Neural progenitor cell (in vitro differentiated cells): ENCODE results near the gene ERCC6L. TPM values are rescaled to one million over a fixed set of nuclear protein-coding genes. Genes with fewer than 3 reads are reported as not detected.

Experiments used
- DNase-seq: peaks from one replicate; pipeline ENCODE4 v3.0.0-alpha.2; 2016; ENCODE audit warnings: low spot score
- H2AFZ ChIP-seq: fragments of 200-600 bp; sonication (generic); replicated peaks from 2 replicates; pipeline ENCODE4 v1.6.1; 2016; ENCODE audit warnings: antibody characterized with exemption
- H3F3A ChIP-seq: fragments of 200-600 bp; sonication (generic); 2 replicates; pipeline ENCODE4 v1.6.1; 2016; ENCODE audit warnings: antibody characterized with exemption, low read depth
- H3K27ac ChIP-seq: fragments of 200-600 bp; sonication (generic); 2 replicates; pipeline ENCODE4 v1.5.1; 2016; ENCODE audit warnings: mild to moderate bottlenecking
- H3K27me3 ChIP-seq: fragments of 200-600 bp; sonication (generic); 2 replicates; pipeline ENCODE4 v1.6.1; 2016; ENCODE audit warnings: mild to moderate bottlenecking, moderate library complexity
- H3K36me3 ChIP-seq: fragments of 200-600 bp; sonication (generic); 2 replicates; pipeline ENCODE4 v1.5.1; 2016
- H3K4me1 ChIP-seq: fragments of 200-600 bp; sonication (generic); 2 replicates; pipeline ENCODE4 v1.6.1; 2016; ENCODE audit warnings: mixed run types
- H3K4me2 ChIP-seq: fragments of 200-600 bp; sonication (generic); 2 replicates; pipeline ENCODE4 v1.6.1; 2016
- H3K4me3 ChIP-seq: fragments of 200-600 bp; sonication (generic); 2 replicates; pipeline ENCODE4 v1.5.1; 2016
- H3K79me2 ChIP-seq: fragments of 200-600 bp; sonication (generic); 2 replicates; pipeline ENCODE4 v1.6.1; 2016; ENCODE audit warnings: low read depth
- H3K9ac ChIP-seq: fragments of 200-600 bp; sonication (generic); 2 replicates; pipeline ENCODE4 v1.6.1; 2016
- H3K9me3 ChIP-seq: fragments of 200-600 bp; sonication (generic); 2 replicates; pipeline ENCODE4 v1.5.1; 2016; ENCODE audit warnings: low read depth
- H4K20me1 ChIP-seq: fragments of 200-600 bp; sonication (generic); 2 replicates; pipeline ENCODE4 v1.6.1; 2016; ENCODE audit warnings: low read depth
- H3K27ac Mint-ChIP-seq: 3 replicates; pipeline ENCODE4 v1.8.0; 2021; ENCODE audit warnings: mixed read lengths
- H3K27me3 Mint-ChIP-seq: 2 replicates; pipeline ENCODE4 v1.8.0; 2022; ENCODE audit warnings: low read depth, mild to moderate bottlenecking, inconsistent platforms, moderate library complexity, mixed read lengths; ENCODE audit not compliant: insufficient read depth
- H3K36me3 Mint-ChIP-seq: 3 replicates; pipeline ENCODE4 v1.8.0; 2021; ENCODE audit warnings: mixed read lengths
- H3K4me1 Mint-ChIP-seq: 3 replicates; pipeline ENCODE4 v1.8.0; 2021; ENCODE audit warnings: mixed read lengths
- H3K4me3 Mint-ChIP-seq: 3 replicates; pipeline ENCODE4 v1.8.0; 2021; ENCODE audit warnings: mild to moderate bottlenecking, moderate library complexity, mixed read lengths
- H3K9me3 Mint-ChIP-seq: 3 replicates; pipeline ENCODE4 v1.8.0; 2020; ENCODE audit warnings: mixed read lengths
- EZH2 ChIP-seq: fragments of 200-600 bp; sonication (generic); IDR thresholded peaks from 2 replicates; pipeline ENCODE4 v1.6.1; 2017; ENCODE audit warnings: antibody characterized with exemption, mild to moderate bottlenecking, moderate library complexity
- EZH2phosphoT487 ChIP-seq: fragments of 200-600 bp; sonication (generic); IDR thresholded peaks from 2 replicates; pipeline ENCODE4 v1.6.1; 2017; ENCODE audit warnings: antibody characterized with exemption
- total RNA-seq: library from RNA; depleted of rRNA; stranded (reverse); fragments of >200 nt; gene quantifications from 2 replicates; pipeline ENCODE4 v1.2.3, GENCODE V29; 2015; ENCODE audit warnings: low replicate concordance
- TF ChIP-seq, protein P1 (sequence below): fragments of 200-600 bp; sonication (generic); IDR thresholded peaks from 2 replicates; pipeline ENCODE4 v1.5.1; 2017; ENCODE audit warnings: antibody characterized with exemption, mild to moderate bottlenecking

Gene ERCC6L
- total RNA-seq, 1 donor from 2014 or later: 34.5 TPM

GRCh38 chrX:72269671-72270251 is 30.9 kb upstream of the ERCC6L start:
- DNase-seq: no peak
- Mint-ChIP-seq H3K4me1 (peaks cover 33% of the 10 kb centered on the region), H3K9me3 (no peaks in the 10 kb centered on the region), H3K36me3 (peaks cover 46% of the 10 kb centered on the region), H3K27me3 (peaks cover 2% of the 10 kb centered on the region), H3K27ac (no peak overlapping the region), H3K4me3 (no peak overlapping the region)
- Histone ChIP-seq H3K4me1 (peaks cover 8% of the 10 kb centered on the region), H3K4me3 (no peak overlapping the region), H2AFZ (no peak overlapping the region), H3K27ac (no peak overlapping the region), H4K20me1 (peaks cover 34% of the 10 kb centered on the region), H3K27me3 (no peaks in the 10 kb centered on the region), H3F3A (peaks cover 13% of the 10 kb centered on the region), H3K36me3 (peaks cover 2% of the 10 kb centered on the region), H3K79me2 (peaks cover 12% of the 10 kb centered on the region), H3K9ac (no peak overlapping the region), H3K9me3 (no peaks in the 10 kb centered on the region), H3K4me2 (no peak overlapping the region)
- TF ChIP-seq EZH2phosphoT487: no peak
- TF ChIP-seq, protein P1, sequence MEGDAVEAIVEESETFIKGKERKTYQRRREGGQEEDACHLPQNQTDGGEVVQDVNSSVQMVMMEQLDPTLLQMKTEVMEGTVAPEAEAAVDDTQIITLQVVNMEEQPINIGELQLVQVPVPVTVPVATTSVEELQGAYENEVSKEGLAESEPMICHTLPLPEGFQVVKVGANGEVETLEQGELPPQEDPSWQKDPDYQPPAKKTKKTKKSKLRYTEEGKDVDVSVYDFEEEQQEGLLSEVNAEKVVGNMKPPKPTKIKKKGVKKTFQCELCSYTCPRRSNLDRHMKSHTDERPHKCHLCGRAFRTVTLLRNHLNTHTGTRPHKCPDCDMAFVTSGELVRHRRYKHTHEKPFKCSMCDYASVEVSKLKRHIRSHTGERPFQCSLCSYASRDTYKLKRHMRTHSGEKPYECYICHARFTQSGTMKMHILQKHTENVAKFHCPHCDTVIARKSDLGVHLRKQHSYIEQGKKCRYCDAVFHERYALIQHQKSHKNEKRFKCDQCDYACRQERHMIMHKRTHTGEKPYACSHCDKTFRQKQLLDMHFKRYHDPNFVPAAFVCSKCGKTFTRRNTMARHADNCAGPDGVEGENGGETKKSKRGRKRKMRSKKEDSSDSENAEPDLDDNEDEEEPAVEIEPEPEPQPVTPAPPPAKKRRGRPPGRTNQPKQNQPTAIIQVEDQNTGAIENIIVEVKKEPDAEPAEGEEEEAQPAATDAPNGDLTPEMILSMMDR: no peak
- TF ChIP-seq EZH2: no peak

GRCh38 chrX:72268597-72269365 is 30.0 kb upstream of the ERCC6L start:
- no peaks in the 10 kb centered on the region for H3K9me3 ChIP-seq
- no peak overlapping the region for H3K4me2 ChIP-seq
- peaks cover 24% of the 10 kb centered on the region for H4K20me1 ChIP-seq
- peaks cover 25% of the 10 kb centered on the region for H3K4me1 Mint-ChIP-seq
- no peak for DNase-seq
- no peak overlapping the region for H3K4me3 ChIP-seq
- H3K27me3 Mint-ChIP-seq: peaks cover 2% of the 10 kb centered on the region
- H3K4me1 ChIP-seq: no peaks in the 10 kb centered on the region
- no peaks in the 10 kb centered on the region for H3K36me3 ChIP-seq
- no peak overlapping the region for H3K4me3 Mint-ChIP-seq
- peaks cover 13% of the 10 kb centered on the region for H3F3A ChIP-seq
- TF ChIP-seq EZH2 (no peak), EZH2phosphoT487 (no peak)
- TF ChIP-seq, protein P1: no peak
- peaks cover 2% of the 10 kb centered on the region for H3K79me2 ChIP-seq
- peaks cover 38% of the 10 kb centered on the region for H3K36me3 Mint-ChIP-seq
- H3K9me3 Mint-ChIP-seq: no peaks in the 10 kb centered on the region
- no peak overlapping the region for H3K27ac ChIP-seq
- no peak overlapping the region for H3K9ac ChIP-seq
- no peak overlapping the region for H2AFZ ChIP-seq
- no peaks in the 10 kb centered on the region for H3K27me3 ChIP-seq
- peak overlapping the region; percentile 83 for H3K27ac Mint-ChIP-seq

- Mint-ChIP-seq H3K27me3 (no peaks in the 10 kb centered on the region), H3K4me1 (peaks cover 27% of the 10 kb centered on the region), H3K9me3 (no peaks in the 10 kb centered on the region), H3K36me3 (peaks cover 17% of the 10 kb centered on the region), H3K27ac (no peak overlapping the region), H3K4me3 (no peak overlapping the region)
- H3K79me2 ChIP-seq: no peaks in the 10 kb centered on the region
- no peaks in the 10 kb centered on the region for H3K9me3 ChIP-seq
- no peaks in the 10 kb centered on the region for H3K36me3 ChIP-seq
- H2AFZ ChIP-seq: no peak overlapping the region
- no peaks in the 10 kb centered on the region for H3K4me1 ChIP-seq
- DNase-seq: no peak
- H3K27ac ChIP-seq: no peak overlapping the region
- H3K9ac ChIP-seq: no peak overlapping the region
- no peak overlapping the region for H3K4me3 ChIP-seq
- peaks cover 5% of the 10 kb centered on the region for H3F3A ChIP-seq
- H3K4me2 ChIP-seq: no peak overlapping the region
- TF ChIP-seq EZH2: no peak
- TF ChIP-seq, protein P1: no peak
- no peak for TF ChIP-seq EZH2phosphoT487
- H3K27me3 ChIP-seq: no peaks in the 10 kb centered on the region
- peaks cover 3% of the 10 kb centered on the region for H4K20me1 ChIP-seq
These were observed 26.4 kb upstream of the ERCC6L start for GRCh38 chrX:72265263-72265662.
